CD4-positive, CD25-positive, alpha-beta regulatory T cell (primary cell): Measurements from ENCODE around the gene TMEM40. TPM values are rescaled to one million over a fixed set of nuclear protein-coding genes. Genes with fewer than 3 reads are reported as not detected.
A peak's percentile ranks its signal among the peaks of the same experiment; 100 is the strongest.

Experiments used
- ATAC-seq, 2 donors: fragments of 150-1000 bp; cut with Tn5 transposase; one replicate each; pipeline ENCODE4 v1.10.0; 2021; ENCODE audit warnings: low read depth in 2 of 2, moderate number of reproducible peaks in 2 of 2, moderate library complexity in 1 of 2
- DNase-seq, 3 donors: peaks; one replicate each; pipeline versions ENCODE4 v3.0.0 to v3.0.0-alpha.2; 2012 to 2022; ENCODE audit warnings: mixed read lengths in 1 of 3
- H3K27ac ChIP-seq: one replicate; pipeline ENCODE4 v1.7.0; 2013; ENCODE audit warnings: mild to moderate bottlenecking, low read length; ENCODE audit not compliant: insufficient read depth, poor library complexity, severe bottlenecking
- H3K27me3 ChIP-seq: one replicate; pipeline ENCODE4 v1.7.0; 2013; ENCODE audit warnings: low read length; ENCODE audit not compliant: control insufficient read depth, insufficient read depth
- H3K36me3 ChIP-seq: one replicate; pipeline ENCODE4 v1.7.0; 2013; ENCODE audit warnings: mild to moderate bottlenecking, low read length, moderate library complexity; ENCODE audit not compliant: control insufficient read depth, insufficient read depth
- H3K4me1 ChIP-seq: 2 replicates; pipeline ENCODE4 v1.7.0; 2013; ENCODE audit warnings: mild to moderate bottlenecking, low read length; ENCODE audit not compliant: insufficient read depth, control insufficient read depth, poor library complexity, severe bottlenecking
- H3K4me3 ChIP-seq: one replicate; pipeline ENCODE4 v1.7.0; 2013; ENCODE audit warnings: low read depth, mild to moderate bottlenecking, low read length, moderate library complexity
- H3K9me3 ChIP-seq, 2 experiments: 1 replicate in 1 of 2; 2 replicates in 1 of 2; pipeline ENCODE4 v1.7.0; 2013; ENCODE audit warnings: low read length in 2 of 2, mild to moderate bottlenecking in 1 of 2, moderate library complexity in 1 of 2; ENCODE audit not compliant: control insufficient read depth in 2 of 2
- H3K27ac Mint-ChIP-seq, 3 donors: one replicate each; pipeline ENCODE4 v1.8.0; 2020 to 2022; ENCODE audit warnings: mild to moderate bottlenecking in 3 of 3, mixed read lengths in 3 of 3, moderate library complexity in 2 of 3
- H3K27me3 Mint-ChIP-seq: one replicate; pipeline ENCODE4 v1.8.0; 2022; ENCODE audit warnings: mild to moderate bottlenecking, mixed read lengths
- H3K36me3 Mint-ChIP-seq: one replicate; pipeline ENCODE4 v1.8.0; 2020; ENCODE audit warnings: mixed read lengths
- H3K4me1 Mint-ChIP-seq, 4 donors: one replicate each; pipeline ENCODE4 v1.8.0; 2020 to 2022; ENCODE audit warnings: mixed read lengths in 4 of 4, mild to moderate bottlenecking in 1 of 4
- H3K4me3 Mint-ChIP-seq, 4 donors: one replicate each; pipeline ENCODE4 v1.8.0; 2020 to 2022; ENCODE audit warnings: mild to moderate bottlenecking in 4 of 4, mixed read lengths in 4 of 4, moderate library complexity in 3 of 4
- H3K9me3 Mint-ChIP-seq, 7 donors: one replicate each; pipeline ENCODE4 v1.8.0; 2020 to 2022; ENCODE audit warnings: mixed read lengths in 7 of 7, mild to moderate bottlenecking in 3 of 7, moderate library complexity in 2 of 7
- polyA plus RNA-seq, 4 donors: library from polyadenylated mRNA; unstranded; fragments of 300-500 nt; fragmentation: Illumina TruSeq; gene quantifications; one replicate each; pipeline ENCODE4 v1.2.3, GENCODE V29; 2021
- total RNA-seq: library from RNA; stranded (reverse); gene quantifications from one replicate; pipeline ENCODE4 v1.2.3, GENCODE V29; 2022

Gene TMEM40
- total and polyA plus RNA-seq, 5 donors from 2014 or later = 4.4 TPM; not detected in 4

DNA sequence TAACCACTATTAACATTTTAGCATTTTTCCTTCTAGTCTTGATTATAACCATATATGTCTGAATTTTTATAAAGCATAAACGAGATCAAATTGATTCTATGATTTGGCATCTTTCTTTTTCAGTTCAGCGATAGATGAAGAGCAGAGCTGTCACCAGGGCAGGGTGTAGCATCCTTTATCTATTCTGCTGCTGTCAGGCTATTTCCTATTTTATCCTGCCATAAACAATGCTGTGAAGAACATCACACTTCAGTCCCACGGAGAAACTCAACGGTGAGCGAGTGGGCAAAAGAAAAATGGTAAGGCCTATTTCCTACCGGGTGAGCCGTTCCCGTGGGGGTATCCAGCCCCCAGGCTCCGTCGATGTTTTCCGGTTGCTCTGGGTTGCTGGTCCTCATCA, 15.5 kb downstream of the TMEM40 start:
- no peaks in the 10 kb centered on the region for H3K9me3 ChIP-seq
- Mint-ChIP-seq H3K4me1 (no peaks in the 10 kb centered on the region), H3K27me3 (peaks cover 19% of the 10 kb centered on the region), H3K27ac (no peak overlapping the region), H3K9me3 (no peaks in the 10 kb centered on the region), H3K36me3 (no peaks in the 10 kb centered on the region), H3K4me3 (no peak overlapping the region)
- no peaks in the 10 kb centered on the region for H3K4me1 ChIP-seq
- H3K4me3 ChIP-seq = no peak overlapping the region
- peaks cover 2% of the 10 kb centered on the region for H3K27me3 ChIP-seq
- H3K36me3 ChIP-seq = no peaks in the 10 kb centered on the region
- ATAC-seq = no peak
- DNase-seq = no peak
- no peak overlapping the region for H3K27ac ChIP-seq

DNA sequence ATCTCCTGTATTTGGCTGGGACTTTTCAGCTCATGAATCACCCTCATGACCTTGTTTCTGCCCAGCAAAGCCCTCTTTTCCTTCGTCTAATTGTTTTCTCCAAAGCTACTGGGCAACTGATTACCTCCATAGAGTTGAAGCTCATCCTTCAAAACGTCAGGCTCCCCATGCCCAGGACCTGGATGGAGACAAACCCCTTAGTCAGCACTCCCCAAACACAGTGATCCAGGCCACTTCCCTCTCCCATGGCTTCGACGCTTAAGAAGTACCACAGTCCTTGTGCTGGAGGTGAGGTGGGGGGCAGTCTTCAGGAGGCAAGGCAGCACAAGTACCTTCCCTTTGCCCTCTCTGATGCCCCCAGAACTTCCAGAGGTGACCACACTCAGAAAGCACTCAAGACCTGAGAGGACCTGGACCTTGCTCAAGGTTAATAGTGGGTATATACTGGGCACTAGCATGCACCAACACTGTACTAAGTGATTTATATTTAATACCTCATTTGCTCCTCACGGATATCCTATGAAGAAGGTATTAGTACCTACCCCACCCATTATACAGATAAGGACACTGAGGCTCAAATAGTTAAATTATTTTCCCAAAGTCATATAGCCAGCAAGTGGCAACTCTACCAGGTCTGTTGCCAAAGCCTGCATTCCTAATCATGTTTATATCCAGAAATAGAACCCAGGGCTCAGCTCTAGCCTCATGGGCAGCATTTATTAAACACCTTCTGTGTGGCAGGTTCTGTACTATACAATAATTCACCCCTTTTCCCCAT, 16.5 kb downstream of the TMEM40 start:
- no peaks in the 10 kb centered on the region for H3K36me3 ChIP-seq
- H3K27me3 ChIP-seq = peaks cover 2% of the 10 kb centered on the region
- Mint-ChIP-seq H3K4me1 (no peaks in the 10 kb centered on the region), H3K27me3 (peaks cover 19% of the 10 kb centered on the region), H3K27ac (no peak overlapping the region), H3K4me3 (no peak overlapping the region), H3K36me3 (no peaks in the 10 kb centered on the region), H3K9me3 (no peaks in the 10 kb centered on the region)
- H3K27ac ChIP-seq = no peak overlapping the region
- no peak overlapping the region for H3K4me3 ChIP-seq
- DNase-seq (no peak), ATAC-seq (no peak)
- no peaks in the 10 kb centered on the region for H3K4me1 ChIP-seq
- H3K9me3 ChIP-seq = no peaks in the 10 kb centered on the region

DNA sequence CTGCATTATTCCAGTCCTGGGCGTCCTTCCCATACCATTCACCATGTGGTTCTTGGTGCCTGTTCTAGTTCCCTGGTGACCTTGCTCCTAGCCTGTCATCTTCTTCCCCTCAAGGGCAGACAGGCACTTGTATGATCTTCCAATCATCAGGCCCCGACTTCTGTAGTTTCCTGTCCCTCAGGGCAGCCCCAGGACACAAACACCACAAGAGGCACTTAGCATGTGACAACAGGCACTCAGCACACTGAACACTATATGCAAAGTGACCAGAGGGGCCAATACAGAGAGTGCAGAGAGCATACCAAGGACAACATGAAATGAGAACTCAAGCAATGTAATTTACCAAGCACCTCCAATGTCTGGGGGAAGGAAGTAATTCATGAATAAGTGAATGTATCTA, 17.9 kb downstream of the TMEM40 start:
- Histone ChIP-seq H3K4me3 (no peak overlapping the region), H3K36me3 (no peaks in the 10 kb centered on the region), H3K27ac (no peak overlapping the region), H3K4me1 (no peaks in the 10 kb centered on the region), H3K27me3 (peaks cover 2% of the 10 kb centered on the region), H3K9me3 (no peaks in the 10 kb centered on the region)
- H3K36me3 Mint-ChIP-seq = no peaks in the 10 kb centered on the region
- no peak overlapping the region for H3K27ac Mint-ChIP-seq
- no peak for ATAC-seq
- DNase-seq = no peak
- peaks cover 13% of the 10 kb centered on the region for H3K27me3 Mint-ChIP-seq
- H3K9me3 Mint-ChIP-seq = no peaks in the 10 kb centered on the region
- no peak overlapping the region for H3K4me3 Mint-ChIP-seq
- H3K4me1 Mint-ChIP-seq = no peaks in the 10 kb centered on the region

DNA sequence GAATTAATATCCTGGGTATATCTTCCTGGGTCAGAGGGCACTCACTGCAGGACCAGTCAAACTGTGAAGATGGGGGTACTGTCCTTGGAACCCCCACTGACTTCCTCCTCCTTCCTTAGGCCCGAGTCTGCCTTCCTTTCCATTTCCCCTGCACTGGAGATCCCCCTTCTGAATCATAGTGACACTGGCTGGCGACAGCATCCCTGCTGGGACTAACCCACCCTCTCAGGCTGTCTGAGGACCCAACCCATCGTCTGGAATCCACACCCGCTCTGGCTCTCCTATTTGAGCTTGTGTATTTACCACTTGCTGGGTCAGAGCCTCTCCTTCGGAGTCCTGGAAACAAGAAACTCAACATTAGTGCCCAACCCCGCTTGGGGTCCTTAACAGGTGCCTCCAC, 21.2 kb downstream of the TMEM40 start:
- Histone ChIP-seq H3K4me1 (no peaks in the 10 kb centered on the region), H3K4me3 (no peak overlapping the region), H3K27ac (no peak overlapping the region), H3K9me3 (no peaks in the 10 kb centered on the region), H3K27me3 (no peaks in the 10 kb centered on the region), H3K36me3 (no peaks in the 10 kb centered on the region)
- H3K4me1 Mint-ChIP-seq = no peaks in the 10 kb centered on the region
- no peak for ATAC-seq
- H3K27ac Mint-ChIP-seq = peak overlapping the region in 2 of 3 donors; percentile 23 to 38
- DNase-seq = no peak
- H3K36me3 Mint-ChIP-seq = no peaks in the 10 kb centered on the region
- no peaks in the 10 kb centered on the region for H3K9me3 Mint-ChIP-seq
- H3K4me3 Mint-ChIP-seq = no peak overlapping the region
- peaks cover 15% of the 10 kb centered on the region for H3K27me3 Mint-ChIP-seq

DNA sequence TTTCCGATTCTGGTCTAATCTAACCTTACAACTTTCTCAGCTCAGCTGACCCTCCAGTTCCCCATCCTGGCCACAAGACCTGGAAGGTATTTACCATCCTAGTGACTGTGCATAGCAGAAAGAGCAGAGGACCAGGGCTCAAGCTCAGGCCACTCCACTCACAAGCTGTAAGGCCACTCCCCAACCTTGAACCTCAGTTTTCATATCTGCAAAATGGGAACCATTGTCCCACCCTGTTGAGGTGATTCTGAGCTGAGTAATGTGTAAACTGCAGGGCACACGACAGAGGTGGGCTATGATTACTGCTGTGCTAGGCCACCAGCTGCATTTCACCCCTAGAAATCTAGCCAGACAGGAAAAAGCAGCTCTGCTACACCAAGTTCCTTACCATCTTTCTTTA, 21.7 kb downstream of the TMEM40 start:
- Histone ChIP-seq H3K4me1 (no peaks in the 10 kb centered on the region), H3K36me3 (no peaks in the 10 kb centered on the region), H3K4me3 (no peak overlapping the region), H3K27ac (no peak overlapping the region), H3K27me3 (no peaks in the 10 kb centered on the region), H3K9me3 (no peaks in the 10 kb centered on the region)
- no peaks in the 10 kb centered on the region for H3K4me1 Mint-ChIP-seq
- no peaks in the 10 kb centered on the region for H3K36me3 Mint-ChIP-seq
- peaks cover 18% of the 10 kb centered on the region for H3K27me3 Mint-ChIP-seq
- peak overlapping the region in 1 of 3 donors; percentile 23 for H3K27ac Mint-ChIP-seq
- no peaks in the 10 kb centered on the region for H3K9me3 Mint-ChIP-seq
- DNase-seq (no peak), ATAC-seq (no peak)
- no peak overlapping the region for H3K4me3 Mint-ChIP-seq

DNA sequence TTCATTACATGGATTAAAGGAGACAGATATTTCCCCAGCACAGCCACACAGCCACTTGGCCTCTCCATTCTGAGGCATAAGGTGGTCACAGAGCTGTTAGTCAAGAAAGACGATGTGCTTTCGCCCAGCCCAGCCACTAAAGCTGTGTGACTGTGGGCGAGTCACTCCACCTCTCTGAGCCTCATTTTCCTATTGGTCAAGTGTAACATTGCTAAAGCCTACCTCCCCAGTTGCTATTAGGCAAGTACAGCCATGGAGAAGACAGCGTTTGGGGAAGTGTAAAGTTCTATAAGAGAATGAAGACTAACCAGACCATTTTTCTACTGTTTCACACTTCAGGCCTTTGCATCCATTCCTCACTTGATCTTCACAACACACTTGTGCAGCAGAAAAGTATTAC, 24.1 kb downstream of the TMEM40 start:
- H3K9me3 ChIP-seq = no peaks in the 10 kb centered on the region
- no peaks in the 10 kb centered on the region for H3K4me1 ChIP-seq
- H3K36me3 Mint-ChIP-seq = no peaks in the 10 kb centered on the region
- H3K27ac Mint-ChIP-seq = no peak overlapping the region
- no peaks in the 10 kb centered on the region for H3K27me3 ChIP-seq
- H3K4me1 Mint-ChIP-seq = no peaks in the 10 kb centered on the region
- no peak overlapping the region for H3K27ac ChIP-seq
- no peak overlapping the region for H3K4me3 ChIP-seq
- H3K4me3 Mint-ChIP-seq = no peak overlapping the region
- ATAC-seq = no peak
- peaks cover 13% of the 10 kb centered on the region for H3K27me3 Mint-ChIP-seq
- no peaks in the 10 kb centered on the region for H3K9me3 Mint-ChIP-seq
- no peak for DNase-seq
- H3K36me3 ChIP-seq = no peaks in the 10 kb centered on the region

DNA sequence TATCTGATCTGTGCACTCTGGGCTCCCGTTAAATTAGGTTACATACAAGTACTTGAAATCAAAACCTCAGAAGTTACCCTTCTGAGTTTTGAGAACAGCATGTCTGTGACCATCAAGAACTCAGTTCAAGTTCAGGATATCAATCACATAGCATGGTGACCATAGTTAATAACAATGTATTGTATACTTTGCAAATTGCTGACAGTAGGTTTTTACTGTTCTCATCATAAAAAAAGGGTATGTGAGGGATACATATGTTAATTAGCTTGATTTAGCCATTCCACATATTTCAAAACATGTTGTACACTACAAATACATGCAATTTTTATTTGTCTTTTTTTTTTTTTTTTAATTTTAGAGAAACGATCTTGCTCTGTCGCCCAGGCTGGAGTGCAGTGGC, 25.5 kb downstream of the TMEM40 start:
- Histone ChIP-seq H3K4me3 (no peak overlapping the region), H3K4me1 (no peaks in the 10 kb centered on the region), H3K9me3 (no peaks in the 10 kb centered on the region), H3K27ac (no peak overlapping the region), H3K36me3 (no peaks in the 10 kb centered on the region), H3K27me3 (no peaks in the 10 kb centered on the region)
- H3K9me3 Mint-ChIP-seq = no peaks in the 10 kb centered on the region
- no peaks in the 10 kb centered on the region for H3K4me1 Mint-ChIP-seq
- DNase-seq (no peak), ATAC-seq (no peak)
- H3K36me3 Mint-ChIP-seq = no peaks in the 10 kb centered on the region
- H3K27ac Mint-ChIP-seq = no peak overlapping the region
- peaks cover 13% of the 10 kb centered on the region for H3K27me3 Mint-ChIP-seq
- no peak overlapping the region for H3K4me3 Mint-ChIP-seq

DNA sequence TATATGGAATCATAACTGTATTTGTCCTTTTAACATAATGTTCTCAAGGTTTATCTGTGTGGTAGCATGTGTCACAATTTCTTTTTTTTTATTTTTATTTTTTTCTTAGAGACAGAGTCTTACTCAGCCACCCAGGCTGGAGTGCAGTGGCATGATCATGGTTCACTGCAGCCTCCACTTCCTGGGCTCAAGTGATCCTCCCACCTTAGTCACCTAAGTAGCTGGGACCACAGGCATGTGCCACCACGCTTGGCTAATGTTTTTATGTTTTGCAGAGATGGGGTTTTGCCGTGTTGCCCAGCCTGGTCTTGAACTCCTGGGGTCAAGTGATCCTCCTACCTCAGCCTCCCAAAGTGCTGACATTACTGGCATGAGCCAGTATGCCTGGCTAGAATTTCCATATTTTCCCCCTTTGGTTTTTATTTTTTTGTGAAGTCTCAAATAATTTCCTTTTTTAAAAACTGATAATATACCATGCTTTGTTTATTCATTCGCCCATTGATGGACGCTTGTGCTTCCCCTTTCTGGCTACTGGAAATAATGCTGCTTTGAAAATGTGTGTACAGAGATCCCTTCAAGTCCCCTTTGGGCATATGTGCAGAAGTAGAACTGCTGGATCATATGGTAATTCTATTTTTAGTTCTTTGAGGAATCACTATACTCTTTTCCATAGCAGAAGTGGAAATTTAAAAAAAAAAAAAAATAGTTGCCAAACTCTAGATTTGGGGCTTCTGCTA, 28.4 kb downstream of the TMEM40 start:
- ATAC-seq = no peak
- H3K27me3 ChIP-seq = no peaks in the 10 kb centered on the region
- H3K27ac ChIP-seq = no peak overlapping the region
- Mint-ChIP-seq H3K9me3 (peaks cover 0 to 2% (median 0%) of the 10 kb centered on the region in 7 donors), H3K27me3 (peaks cover 17% of the 10 kb centered on the region), H3K4me1 (no peaks in the 10 kb centered on the region), H3K36me3 (no peaks in the 10 kb centered on the region), H3K4me3 (no peak overlapping the region), H3K27ac (peak overlapping the region in 1 of 3 donors; percentile 72)
- DNase-seq = no peak
- H3K4me1 ChIP-seq = no peaks in the 10 kb centered on the region
- H3K36me3 ChIP-seq = no peaks in the 10 kb centered on the region
- no peaks in the 10 kb centered on the region for H3K9me3 ChIP-seq
- no peak overlapping the region for H3K4me3 ChIP-seq
